GM18867 (cell line): ENCODE results near the gene IFI27L1.

Experiments
- ATAC-seq: cut with Tn5 transposase; IDR thresholded peaks from one replicate; pipeline ENCODE4 v1.9.1; 2021; ENCODE audit warnings: mild to moderate bottlenecking, moderate library complexity; ENCODE audit not compliant: unreplicated experiment

IFI27L1 gene

DNA sequence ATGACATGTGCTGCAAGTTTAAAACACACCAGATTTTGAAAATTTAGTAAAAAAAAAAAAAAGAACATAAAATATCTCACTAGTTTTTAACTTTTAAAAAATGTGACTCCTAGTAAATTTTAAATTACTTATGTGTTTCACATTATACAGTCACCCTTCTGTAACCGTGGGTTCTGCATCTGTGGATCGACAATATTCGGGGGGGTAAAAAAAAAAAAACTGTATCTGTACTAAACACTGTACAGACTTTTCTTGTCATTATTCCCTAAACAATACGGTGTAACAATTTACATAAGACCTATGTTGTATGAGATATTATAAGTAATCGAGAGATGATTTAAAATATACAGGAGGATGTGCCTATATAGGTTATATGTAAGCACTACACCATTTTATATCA is 3.3 kb upstream of the IFI27L1 start:
- no peak for ATAC-seq

DNA sequence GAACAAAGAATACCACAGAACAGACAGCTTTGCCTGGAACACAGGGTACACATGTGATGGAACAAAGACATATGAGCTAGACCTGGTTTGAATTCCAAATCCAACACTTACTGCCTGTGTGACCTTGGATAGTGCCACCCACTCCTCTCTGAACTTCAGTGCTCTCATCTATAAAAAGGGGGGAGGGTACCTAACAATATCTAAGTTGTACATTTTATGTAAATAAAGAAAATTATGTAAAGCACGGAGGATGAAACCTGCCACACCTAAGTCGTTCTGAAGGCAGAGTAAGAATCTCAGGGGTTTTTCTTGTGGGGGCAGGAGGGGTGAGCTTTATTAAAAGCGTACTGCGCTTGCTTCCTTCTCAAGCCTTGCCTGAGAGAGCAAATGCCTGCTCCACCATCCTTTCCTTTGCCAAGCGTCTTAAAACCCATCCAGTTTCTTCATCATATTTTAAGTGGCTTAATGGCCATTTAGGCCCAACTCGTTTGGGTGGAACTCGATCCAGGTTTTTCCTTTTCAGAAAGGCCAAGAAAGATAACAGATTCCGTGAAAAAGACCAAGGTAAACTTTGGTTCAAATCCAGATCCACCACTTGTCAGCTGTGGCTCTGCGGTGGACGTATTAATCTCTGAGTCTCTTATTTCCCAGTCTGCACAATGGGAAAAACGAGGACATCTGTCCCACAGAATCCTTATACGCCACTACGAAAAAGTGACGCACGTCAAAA is 1.1 kb upstream of the IFI27L1 start:
- ATAC-seq = no peak

DNA sequence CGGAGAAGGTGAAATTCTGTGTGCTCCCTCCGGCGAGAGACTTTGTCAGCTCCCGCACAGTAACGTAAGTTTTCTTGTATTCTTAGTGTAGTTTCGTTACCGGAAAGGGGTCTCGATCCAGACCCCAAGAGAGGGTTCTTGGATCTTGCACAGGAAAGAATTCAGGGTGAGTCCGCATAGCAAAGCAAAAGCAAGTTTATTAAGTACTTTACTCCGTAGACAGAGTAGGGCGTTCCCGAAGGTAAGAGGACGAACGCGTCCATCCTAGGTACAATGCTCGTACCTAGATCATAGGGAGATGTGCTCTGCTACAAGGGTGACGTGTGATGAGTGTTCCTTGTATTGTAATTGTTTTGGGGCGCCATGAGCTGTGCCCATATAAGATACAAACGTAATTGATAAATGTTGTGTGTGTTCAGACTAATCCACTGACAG is 293 bp downstream of the IFI27L1 start:
- peak; percentile 33 for ATAC-seq

- no peak for ATAC-seq
Observed at GRCh38 chr14:94087891-94088290, 6.8 kb downstream of the IFI27L1 start.

DNA sequence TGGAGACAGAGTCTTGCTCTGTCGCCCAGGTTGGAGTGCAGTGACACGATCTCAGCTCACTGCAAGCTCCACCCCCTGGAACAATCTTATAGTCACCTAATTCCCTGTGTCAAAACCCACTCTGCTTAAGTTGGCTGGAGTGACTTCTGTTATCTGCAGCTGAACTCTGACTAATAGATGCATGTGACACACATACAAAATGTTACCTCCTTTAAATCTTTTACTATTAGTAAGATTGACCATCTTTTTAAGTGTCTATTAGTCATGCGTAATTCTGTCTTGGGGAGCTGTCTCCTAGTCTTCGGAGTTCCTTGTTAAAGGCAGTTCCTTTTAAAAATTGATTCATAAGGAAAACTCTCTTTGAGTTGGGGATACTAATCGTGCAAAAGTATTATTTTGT is 7.4 kb downstream of the IFI27L1 start:
- no peak for ATAC-seq

GRCh38 chr14:94089479-94089878 is 8.4 kb downstream of the IFI27L1 start:
- no peak for ATAC-seq

- no peak for ATAC-seq
Observed at GRCh38 chr14:94093418-94093817, 12.3 kb downstream of the IFI27L1 start.

- no peak for ATAC-seq
Observed at GRCh38 chr14:94097091-94097490, 16.0 kb downstream of the IFI27L1 start.

- no peak for ATAC-seq
Observed at GRCh38 chr14:94098326-94098992, 17.3 kb downstream of the IFI27L1 start.

DNA sequence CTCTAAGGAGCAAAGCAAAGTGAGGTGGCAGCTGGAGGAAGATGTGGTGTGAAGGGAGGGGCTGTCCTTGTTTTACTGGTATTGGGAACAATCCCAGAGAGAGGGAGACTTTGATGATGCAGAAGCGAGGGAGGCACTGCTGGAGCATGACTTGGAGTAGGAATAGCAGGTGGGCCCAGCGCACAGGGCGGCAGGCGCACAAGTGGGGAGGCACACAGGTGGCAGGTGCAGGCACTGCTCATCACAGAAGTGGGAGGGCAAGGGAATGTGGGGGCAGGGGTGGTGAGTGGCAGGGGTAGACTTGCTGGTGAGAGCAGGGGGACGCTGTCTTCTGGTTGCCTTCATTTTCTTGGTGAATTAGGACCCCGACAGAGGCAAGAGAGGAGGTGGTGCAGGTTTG is 17.9 kb downstream of the IFI27L1 start:
- no peak for ATAC-seq

GRCh38 chr14:94100847-94101246 is 19.7 kb downstream of the IFI27L1 start:
- no peak for ATAC-seq

GRCh38 chr14:94101748-94102147 is 20.6 kb downstream of the IFI27L1 start:
- no peak for ATAC-seq

GRCh38 chr14:94102768-94103482 is 21.8 kb downstream of the IFI27L1 start:
- no peak for ATAC-seq

GRCh38 chr14:94103554-94104150 is 22.5 kb downstream of the IFI27L1 start:
- no peak for ATAC-seq

GRCh38 chr14:94104731-94105130 is 23.6 kb downstream of the IFI27L1 start:
- no peak for ATAC-seq

- no peak for ATAC-seq
Observed at GRCh38 chr14:94109915-94110250, 28.8 kb downstream of the IFI27L1 start.

- no peak for ATAC-seq
Observed at GRCh38 chr14:94110552-94111181, 29.6 kb downstream of the IFI27L1 start, which contains the start of gene IFI27. TSS of gene IFI27 (plus strand) at chr14:94110736.

DNA sequence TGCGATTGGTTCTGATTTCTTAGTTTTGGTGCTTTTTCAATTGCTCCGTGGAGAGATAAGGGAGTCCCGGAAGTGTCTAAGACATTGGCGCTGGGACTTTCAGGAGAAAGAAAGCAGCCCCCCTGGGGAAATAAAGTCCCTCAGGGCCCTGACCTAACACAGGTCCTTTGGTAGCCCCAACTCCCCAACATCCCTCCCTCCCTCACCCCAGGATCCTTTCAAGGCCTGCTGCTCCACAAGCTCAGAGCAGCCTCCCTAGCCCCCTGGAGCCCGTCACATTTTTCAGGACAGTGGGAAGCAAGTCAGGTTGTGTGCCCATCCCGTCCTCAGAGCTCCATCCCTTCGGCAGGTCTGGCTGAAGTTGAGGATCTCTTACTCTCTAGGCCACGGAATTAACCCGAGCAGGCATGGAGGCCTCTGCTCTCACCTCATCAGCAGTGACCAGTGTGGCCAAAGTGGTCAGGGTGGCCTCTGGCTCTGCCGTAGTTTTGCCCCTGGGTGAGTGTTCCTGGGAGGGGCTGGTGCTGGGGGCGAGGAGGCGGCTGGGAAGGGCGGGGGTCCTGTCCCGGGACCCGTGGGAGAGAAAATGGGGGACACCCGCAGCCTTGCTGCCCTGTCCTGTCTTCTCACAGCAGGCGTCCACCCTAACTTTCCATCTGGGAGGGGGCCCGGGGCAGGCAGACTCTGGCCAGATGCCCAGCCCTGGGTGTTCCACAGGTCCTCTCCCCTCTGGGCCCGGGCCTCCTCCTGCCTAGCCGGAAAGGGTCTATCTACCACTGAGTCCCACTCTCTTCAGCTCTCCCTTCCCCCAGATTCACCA is 30.4 kb downstream of the IFI27L1 start:
- ATAC-seq = no peak

- no peak for ATAC-seq
Observed at GRCh38 chr14:94112513-94113063, 31.5 kb downstream of the IFI27L1 start.

DNA sequence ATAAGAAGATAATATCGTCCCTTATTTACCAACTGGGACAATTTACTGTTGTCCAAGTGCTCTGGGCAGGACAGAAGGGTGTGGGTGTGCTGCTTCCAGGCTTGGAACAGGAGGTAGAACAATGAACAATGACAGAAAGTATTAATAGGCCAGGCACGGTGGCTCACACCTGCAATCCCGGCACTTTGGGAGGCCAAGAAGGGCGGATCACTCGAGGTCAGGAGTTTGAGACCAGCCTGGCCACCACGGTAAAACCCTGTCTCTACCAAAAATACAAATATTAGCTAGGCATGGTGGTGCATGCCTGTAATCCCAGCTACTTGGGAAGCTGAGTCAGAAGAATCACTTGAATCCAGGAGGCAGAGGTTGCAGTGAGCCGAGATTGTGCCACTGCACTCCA is 32.0 kb downstream of the IFI27L1 start:
- no peak for ATAC-seq
